Spleen (tissue), 7 donors: Measurements from ENCODE around the gene MSI2.

ENCODE experiments used
- CTCF ChIP-seq, 11 experiments: fragments of 200-600 bp in 7 of 11; fragments of 450-650 bp in 4 of 11; sonication (generic) in 4 of 11; IDR thresholded peaks in 8 of 11; conservative IDR thresholded peaks in 3 of 11; 1 replicate in 7 of 11; 2 replicates in 4 of 11; pipeline versions ENCODE4 v1.4.0 to v1.8.0; 2016 to 2021; ENCODE audit warnings: antibody characterized with exemption in 11 of 11, inconsistent platforms in 4 of 11, mild to moderate bottlenecking in 1 of 11
- POLR2A ChIP-seq, 3 donors: fragments of 450-650 bp; IDR thresholded peaks; one replicate each; pipeline ENCODE4 v1.5.1; 2017; ENCODE audit warnings: antibody characterized with exemption in 3 of 3, mild to moderate bottlenecking in 1 of 3
- donor health status: DM: no; HTN: no; CAD: no; lungs with moderate emphysema.
- donor health status: DM: no; HTN: no; CAD: no.
- donor health status: DM: no; HTN: no; CAD: no.

- TF ChIP-seq POLR2A (IDR thresholded peaks at IDR 0.05) (no peak), CTCF (IDR thresholded peaks at IDR 0.05 in 8 of 11, conservative IDR thresholded peaks at IDR 0.05 in 3 of 11) (no peak)
These were observed 129.7 kb downstream of the MSI2 start for GRCh38 chr17:57385975-57386374.
